ENCODE measurements around the gene SPINK7. TPM values are rescaled to one million over a fixed set of nuclear protein-coding genes. Genes with fewer than 3 reads are reported as not detected.
"Not testable (repeated sequence)": the region's sequence is repeated elsewhere in the genome, so short reads cannot be mapped to it uniquely, and the experiment has no call there.

Gene SPINK7
- total RNA-seq, 1 donor from 2014 or later: not detected

GRCh38 chr5:148311484-148311883, 739 bp upstream of the SPINK7 start:
- no peak for ATAC-seq (ENCODE audit: low read depth)
- no peak for TF ChIP-seq CTCF (IDR thresholded peaks at IDR 0.05)
- no peaks in the 10 kb centered on the region for H3K36me3 Mint-ChIP-seq (ENCODE audit: low read depth)
- POLR2A ChIA-PET: no interaction called here
- intact Hi-C loops (cut with micrococcal nuclease): no loop called here
- DNase-seq: no peak
- peaks cover 11% of the 10 kb centered on the region for H3K9me3 Mint-ChIP-seq
- CTCF ChIA-PET: no interaction called here
- no peak overlapping the region for H3K4me3 Mint-ChIP-seq
- H3K4me1 Mint-ChIP-seq: no peaks in the 10 kb centered on the region
- H3K27me3 Mint-ChIP-seq: no peaks in the 10 kb centered on the region
- no peak overlapping the region for H3K27ac Mint-ChIP-seq

- TF ChIP-seq CTCF (IDR thresholded peaks at IDR 0.05): no peak
- ChIA-PET POLR2A (no interaction called here), CTCF (no interaction called here)
- H3K36me3 Mint-ChIP-seq (ENCODE audit: low read depth): no peaks in the 10 kb centered on the region
- H3K27me3 Mint-ChIP-seq: no peaks in the 10 kb centered on the region
- no peak overlapping the region for H3K27ac Mint-ChIP-seq
- DNase-seq: no peak
- peaks cover 5% of the 10 kb centered on the region for H3K9me3 Mint-ChIP-seq
- no peak overlapping the region for H3K4me3 Mint-ChIP-seq
- intact Hi-C loops (cut with micrococcal nuclease): no loop called here
- ATAC-seq (ENCODE audit: low read depth): no peak
- no peaks in the 10 kb centered on the region for H3K4me1 Mint-ChIP-seq
Observed at GRCh38 chr5:148314187-148314586, 2.0 kb downstream of the SPINK7 start.

- DNase-seq (no peak), ATAC-seq (ENCODE audit: low read depth) (no peak)
- CTCF ChIA-PET: no interaction called here
- H3K4me3 Mint-ChIP-seq: no peak overlapping the region
- H3K27me3 Mint-ChIP-seq: peaks cover 3% of the 10 kb centered on the region
- no peaks in the 10 kb centered on the region for H3K36me3 Mint-ChIP-seq (ENCODE audit: low read depth)
- no peak overlapping the region for H3K27ac Mint-ChIP-seq
- H3K9me3 Mint-ChIP-seq: peaks cover 1% of the 10 kb centered on the region
- intact Hi-C loops (cut with micrococcal nuclease): no loop called here
- H3K4me1 Mint-ChIP-seq: no peaks in the 10 kb centered on the region
- POLR2A ChIA-PET: no interaction called here
- no peak for TF ChIP-seq CTCF (IDR thresholded peaks at IDR 0.05)
Observed at GRCh38 chr5:148314731-148315130, 2.5 kb downstream of the SPINK7 start.

GRCh38 chr5:148320011-148320963, 8.1 kb downstream of the SPINK7 start:
- H3K4me1 Mint-ChIP-seq; CTCF ChIA-PET; ATAC-seq (ENCODE audit: low read depth); intact Hi-C loops (cut with micrococcal nuclease); H3K9me3 Mint-ChIP-seq; H3K27me3 Mint-ChIP-seq; DNase-seq; H3K36me3 Mint-ChIP-seq (ENCODE audit: low read depth); POLR2A ChIA-PET; H3K27ac Mint-ChIP-seq: not testable (repeated sequence)
- peak overlapping the region; percentile 73 for H3K4me3 Mint-ChIP-seq

GRCh38 chr5:148333262-148333849, 21.1 kb downstream of the SPINK7 start:
- Mint-ChIP-seq H3K36me3 (ENCODE audit: low read depth) (peaks cover 3% of the 10 kb centered on the region), H3K9me3 (peaks cover 16% of the 10 kb centered on the region), H3K4me1 (peaks cover 2% of the 10 kb centered on the region), H3K4me3 (no peak overlapping the region), H3K27me3 (peaks cover 4% of the 10 kb centered on the region), H3K27ac (no peak overlapping the region)
- POLR2A ChIA-PET: no interaction called here
- ATAC-seq (ENCODE audit: low read depth) (no peak), DNase-seq (no peak)
- CTCF ChIA-PET: no interaction called here
- no peak for TF ChIP-seq CTCF (IDR thresholded peaks at IDR 0.05)
- intact Hi-C loops (cut with micrococcal nuclease): no loop called here

Data from activated B cell treated with CpG ODN at 0.5 μM for 24 hours (primary cell).